CD4-positive, alpha-beta T cell treated with Interleukin-21 for 1 hour (primary cell): ENCODE measurements around the gene ADAMTS10.
"Not testable (repeated sequence)": the region's sequence is repeated elsewhere in the genome, so short reads cannot be mapped to it uniquely, and the experiment has no call there.

Experiments used
- DNase-seq: peaks from one replicate; pipeline ENCODE4 v3.0.0-alpha.2; 2020

The ADAMTS10 gene

DNA sequence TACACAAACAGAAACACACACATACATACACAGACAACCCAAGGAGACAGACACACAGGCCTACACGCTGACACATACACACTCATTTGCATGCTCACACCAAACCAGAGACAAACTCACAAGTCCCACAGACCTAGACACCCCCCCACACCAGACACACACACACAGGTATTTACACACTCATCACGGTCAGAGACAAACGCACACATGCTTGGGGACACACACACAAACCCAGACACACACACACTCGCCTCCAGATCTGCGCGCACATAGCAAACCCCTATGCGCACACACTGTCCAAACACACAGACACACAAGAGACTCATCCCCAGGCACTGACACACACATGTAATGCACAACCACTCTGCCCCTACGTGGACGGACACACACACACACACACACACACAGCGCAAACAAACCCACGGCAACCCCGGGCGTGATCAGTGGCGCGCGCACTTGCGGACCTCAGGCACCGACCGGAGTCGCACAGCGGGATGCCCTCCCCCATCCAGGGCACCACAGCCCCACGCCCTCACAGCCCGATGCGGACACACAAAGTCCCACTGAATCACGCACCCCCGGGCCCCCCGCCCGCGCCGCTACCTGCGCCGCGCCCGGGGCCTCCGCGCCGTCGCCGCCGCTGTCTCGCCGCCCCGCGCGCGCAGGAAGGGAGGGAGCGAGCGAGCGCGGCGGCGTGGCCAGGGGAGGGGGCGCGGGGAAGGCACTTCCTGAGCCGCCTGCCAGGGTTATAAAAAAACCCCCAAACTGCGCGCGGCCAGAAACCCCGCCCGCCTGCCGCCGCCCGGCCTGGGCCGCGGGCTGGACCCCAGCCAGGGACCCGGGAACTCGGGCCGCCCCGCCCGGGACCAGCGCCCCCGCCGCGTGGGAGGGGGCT is at the start of gene ADAMTS10:
Gene ADAMTS10, minus strand, starts transcription at position 675 of the 895 bp plus-strand sequence. CDS start 5,005 bp downstream, outside the sequence.
- DNase-seq, result peak; percentile 54

DNA sequence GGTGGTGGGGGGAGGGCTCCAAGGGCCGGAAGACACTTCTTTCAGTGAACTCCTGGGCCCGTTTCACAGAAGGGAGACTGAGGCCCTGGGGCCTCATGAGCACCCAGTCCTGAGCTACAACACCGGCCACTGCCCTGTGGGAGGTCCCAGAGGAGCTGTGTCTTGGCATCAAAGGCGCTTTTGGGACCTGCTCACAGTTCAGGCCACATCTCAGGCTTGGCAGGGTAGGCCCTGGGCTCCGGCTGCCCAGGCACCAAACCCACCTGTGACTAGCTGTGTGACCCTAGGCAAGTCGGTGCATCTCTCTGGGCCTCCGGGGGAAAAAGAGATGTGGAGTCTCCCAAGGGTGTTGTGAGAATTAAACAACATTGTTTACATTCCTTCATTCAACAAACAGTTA is 49.4 kb upstream of the ADAMTS10 start:
- DNase-seq, result no peak

- DNase-seq, result no peak
These were observed 47.4 kb upstream of the ADAMTS10 start for GRCh38 chr19:8657869-8658268.

DNA sequence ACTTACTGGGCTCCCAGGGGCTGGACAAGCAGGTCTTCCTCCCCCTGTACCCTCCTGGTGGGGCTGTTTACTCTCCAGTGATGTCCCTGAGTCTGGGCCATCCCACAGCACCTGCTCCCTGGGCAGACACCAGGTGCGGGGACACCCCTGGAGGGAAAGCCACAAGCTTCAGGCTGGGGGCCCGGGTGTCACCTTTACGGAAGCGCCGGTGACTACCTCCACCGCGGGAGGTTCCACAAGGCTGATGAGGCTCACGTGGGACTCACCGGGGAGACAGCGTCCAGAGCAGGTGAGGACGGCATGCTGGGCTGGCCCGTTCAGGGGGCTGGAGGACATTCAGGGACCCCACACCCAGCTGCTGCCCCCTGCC is 44.8 kb upstream of the ADAMTS10 start:
- peak; percentile 38 for DNase-seq

GRCh38 chr19:8654591-8655339 is 44.2 kb upstream of the ADAMTS10 start:
- peak; percentile 68 for DNase-seq

DNA sequence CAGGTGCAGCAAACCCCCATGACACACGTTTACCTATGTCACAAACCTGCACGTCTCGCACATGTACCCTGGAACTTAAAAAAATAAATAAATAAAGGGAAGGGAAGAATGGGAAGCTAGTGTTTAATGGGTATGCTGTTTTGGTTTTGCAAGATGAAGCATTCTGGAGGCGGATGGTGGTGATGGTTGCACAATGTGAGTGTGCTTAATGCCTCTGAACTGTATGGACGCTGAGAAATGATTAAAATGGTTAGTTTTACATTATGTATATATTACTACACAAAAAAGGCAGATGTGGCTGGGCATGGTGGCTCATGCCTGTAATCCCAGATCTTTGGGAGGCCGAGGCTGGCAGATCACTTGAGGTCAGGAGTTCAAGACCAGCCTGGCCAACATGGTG is 37.7 kb upstream of the ADAMTS10 start:
- no peak for DNase-seq

GRCh38 chr19:8643860-8644653 is 33.5 kb upstream of the ADAMTS10 start:
- no peak for DNase-seq

GRCh38 chr19:8642561-8642960 is 32.0 kb upstream of the ADAMTS10 start:
- DNase-seq, result no peak

- DNase-seq, result peak; percentile 64
These were observed 31.5 kb upstream of the ADAMTS10 start for GRCh38 chr19:8641908-8642547.

DNA sequence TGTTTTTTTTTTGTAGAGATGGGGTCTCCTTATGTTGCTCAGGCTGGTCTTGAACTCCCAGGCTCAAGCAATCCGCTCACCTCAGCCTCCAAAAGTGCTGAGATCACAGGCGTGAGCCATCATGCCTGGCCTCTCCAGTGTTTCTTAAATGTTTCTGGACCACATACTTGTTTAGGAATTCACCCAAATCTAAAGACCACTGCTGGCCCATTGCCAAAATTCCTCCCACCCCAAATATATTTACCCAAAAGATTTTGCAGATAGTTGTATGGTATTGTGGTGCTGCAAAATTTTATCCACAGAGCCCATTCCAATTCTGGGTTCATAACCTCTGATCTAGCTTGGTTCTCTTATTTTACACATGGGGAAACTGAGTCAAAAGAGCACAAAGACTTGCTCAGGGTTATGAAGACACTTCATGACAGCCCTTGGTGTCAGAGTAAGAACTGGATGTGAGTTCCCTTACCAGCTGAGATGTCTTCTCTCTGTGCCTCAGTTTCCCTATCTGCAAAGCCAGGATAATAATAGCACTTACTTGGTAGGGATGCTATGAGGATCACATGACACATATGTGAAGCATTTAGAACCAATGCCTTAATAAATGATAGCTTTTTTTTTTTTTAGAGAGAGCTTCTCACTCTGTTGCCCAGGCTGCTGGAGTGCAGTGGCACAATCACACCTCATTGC is 30.8 kb upstream of the ADAMTS10 start:
- DNase-seq, result no peak

GRCh38 chr19:8640402-8641004 is 30.0 kb upstream of the ADAMTS10 start:
- DNase-seq, result peak; percentile 22

- no peak for DNase-seq
These were observed 29.4 kb upstream of the ADAMTS10 start for GRCh38 chr19:8639821-8640401.

- DNase-seq, result no peak
These were observed 27.6 kb upstream of the ADAMTS10 start for GRCh38 chr19:8638078-8638619.

GRCh38 chr19:8637070-8637469 is 26.6 kb upstream of the ADAMTS10 start:
- DNase-seq, result not testable (repeated sequence)

DNA sequence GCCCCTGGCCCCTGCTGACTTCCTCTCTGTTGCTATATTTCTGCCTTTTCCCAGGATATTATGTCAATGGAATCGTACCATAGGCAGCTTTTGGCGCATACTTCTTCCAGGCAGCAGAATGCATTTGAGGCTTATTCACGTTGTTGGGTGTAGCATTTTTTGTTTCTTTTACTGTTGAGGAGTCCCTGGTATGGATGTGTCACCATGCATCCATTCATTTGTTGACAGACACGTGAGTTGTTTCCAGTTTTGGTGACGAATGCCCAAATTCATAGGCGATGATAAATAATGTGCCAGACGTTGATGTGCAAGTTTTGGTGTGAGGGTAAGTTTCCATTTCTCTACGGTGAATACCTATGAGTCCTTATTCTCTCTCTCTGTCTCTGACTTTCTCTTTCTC is 24.9 kb upstream of the ADAMTS10 start:
- no peak for DNase-seq

- no peak for DNase-seq
These were observed 20.9 kb upstream of the ADAMTS10 start for GRCh38 chr19:8631425-8631819.

GRCh38 chr19:8630796-8631424 is 20.4 kb upstream of the ADAMTS10 start:
- no peak for DNase-seq

- no peak for DNase-seq
These were observed 19.6 kb upstream of the ADAMTS10 start, which contains the start of gene NFILZ for GRCh38 chr19:8629996-8630683. NFILZ (plus strand) TSS chr19:8630633; CDS start chr19:8676766, 46,133 bp downstream.

DNA sequence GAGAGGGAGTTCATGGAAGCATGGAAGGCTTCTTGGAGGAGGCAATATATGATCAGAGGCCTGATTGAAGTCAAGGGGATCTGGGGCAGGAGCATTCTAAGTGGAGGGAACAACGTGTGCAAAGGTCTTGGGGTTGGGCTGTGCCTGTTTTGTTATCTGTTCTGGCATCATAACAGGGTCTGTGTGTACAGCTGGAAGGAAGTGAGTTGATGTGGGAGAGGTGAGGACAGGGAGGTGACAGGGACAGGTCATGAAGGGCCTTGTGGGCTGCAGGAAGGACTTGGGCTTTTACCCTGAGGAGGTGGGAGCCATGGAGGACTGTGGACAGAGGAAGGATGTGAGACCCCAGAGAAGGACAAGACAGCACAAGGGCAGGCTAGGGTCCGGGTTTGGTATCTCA is 18.7 kb upstream of the ADAMTS10 start:
- DNase-seq, result no peak

- DNase-seq, result no peak
These were observed 16.3 kb upstream of the ADAMTS10 start for GRCh38 chr19:8626842-8627241.
